Body of pancreas (tissue), 4 donors: Measurements from ENCODE around the gene UBAC2.

Experiments
- POLR2A ChIP-seq, 3 donors: fragments of 450-650 bp; IDR thresholded peaks; one replicate each; pipeline ENCODE4 v1.6.1; 2016; ENCODE audit warnings: antibody characterized with exemption in 3 of 3, mild to moderate bottlenecking in 2 of 3
- TF ChIP-seq, protein P1 (sequence below), 7 experiments: fragments of 450-650 bp in 4 of 7; fragments of 200-600 bp in 3 of 7; sonication (generic) in 3 of 7; IDR thresholded peaks; one replicate each; pipeline ENCODE4 v1.5.1; 2016 to 2019; ENCODE audit warnings: antibody characterized with exemption in 7 of 7

DNA sequence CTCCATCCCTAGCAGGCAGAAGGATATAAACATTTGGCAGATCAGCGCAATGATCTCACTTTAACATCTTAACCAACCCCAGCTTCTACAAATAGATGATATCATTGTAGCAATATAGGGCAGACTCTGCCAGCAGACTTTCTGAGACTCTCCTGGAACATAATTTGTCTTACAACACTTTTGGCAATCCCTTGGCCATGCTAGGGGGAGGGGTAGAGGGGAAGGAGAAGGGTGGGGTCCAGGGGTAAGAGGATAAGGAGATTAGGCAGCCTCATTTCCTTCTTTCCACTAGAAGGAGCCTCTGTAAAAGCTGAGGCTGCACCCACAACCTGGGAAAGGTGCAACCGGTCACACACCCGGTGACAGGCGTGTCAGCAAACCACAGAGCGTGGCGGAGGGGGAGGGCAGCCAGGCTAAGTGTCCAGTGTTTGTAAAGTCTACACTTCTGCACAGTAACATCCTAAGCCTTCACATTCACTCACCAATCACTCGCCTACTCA is 8.7 kb upstream of the UBAC2 start:
- TF ChIP-seq, protein P1, sequence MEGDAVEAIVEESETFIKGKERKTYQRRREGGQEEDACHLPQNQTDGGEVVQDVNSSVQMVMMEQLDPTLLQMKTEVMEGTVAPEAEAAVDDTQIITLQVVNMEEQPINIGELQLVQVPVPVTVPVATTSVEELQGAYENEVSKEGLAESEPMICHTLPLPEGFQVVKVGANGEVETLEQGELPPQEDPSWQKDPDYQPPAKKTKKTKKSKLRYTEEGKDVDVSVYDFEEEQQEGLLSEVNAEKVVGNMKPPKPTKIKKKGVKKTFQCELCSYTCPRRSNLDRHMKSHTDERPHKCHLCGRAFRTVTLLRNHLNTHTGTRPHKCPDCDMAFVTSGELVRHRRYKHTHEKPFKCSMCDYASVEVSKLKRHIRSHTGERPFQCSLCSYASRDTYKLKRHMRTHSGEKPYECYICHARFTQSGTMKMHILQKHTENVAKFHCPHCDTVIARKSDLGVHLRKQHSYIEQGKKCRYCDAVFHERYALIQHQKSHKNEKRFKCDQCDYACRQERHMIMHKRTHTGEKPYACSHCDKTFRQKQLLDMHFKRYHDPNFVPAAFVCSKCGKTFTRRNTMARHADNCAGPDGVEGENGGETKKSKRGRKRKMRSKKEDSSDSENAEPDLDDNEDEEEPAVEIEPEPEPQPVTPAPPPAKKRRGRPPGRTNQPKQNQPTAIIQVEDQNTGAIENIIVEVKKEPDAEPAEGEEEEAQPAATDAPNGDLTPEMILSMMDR (IDR thresholded peaks at IDR 0.05) = no peak
- no peak for TF ChIP-seq POLR2A (IDR thresholded peaks at IDR 0.05)
